Activated naive CD4-positive, alpha-beta T cell treated with anti-CD3 and anti-CD28 coated beads, Interleukin-2, amount 50 U/mL, for 72 hours (primary cell): ENCODE measurements around the gene SIGLECL1. TPM values are rescaled to one million over a fixed set of nuclear protein-coding genes. Genes with fewer than 3 reads are reported as not detected.

Experiments used
- ATAC-seq, 2 donors: fragments of 150-1000 bp; cut with Tn5 transposase; 2 replicates each; pipeline ENCODE4 v1.10.0; 2021; ENCODE audit warnings: mild to moderate bottlenecking in 2 of 2, moderate library complexity in 2 of 2
- DNase-seq, 2 donors: peaks; one replicate each; pipeline ENCODE4 v3.0.0; 2021 to 2022; ENCODE audit warnings: low spot score in 2 of 2
- H3K27ac Mint-ChIP-seq, 2 donors: one replicate each; pipeline ENCODE4 v1.8.0; 2022; ENCODE audit warnings: mild to moderate bottlenecking in 2 of 2, mixed read lengths in 2 of 2
- H3K36me3 Mint-ChIP-seq, 2 donors: one replicate each; pipeline ENCODE4 v1.8.0; 2022; ENCODE audit warnings: mixed read lengths in 2 of 2
- H3K9me3 Mint-ChIP-seq, 2 donors: one replicate each; pipeline ENCODE4 v1.8.0; 2022; ENCODE audit warnings: mixed read lengths in 2 of 2
- total RNA-seq, 2 donors: library from RNA; stranded (reverse); gene quantifications; one replicate each; pipeline ENCODE4 v1.2.3, GENCODE V29; 2022

SIGLECL1 gene
- total RNA-seq, 2 donors from 2014 or later: not detected

DNA sequence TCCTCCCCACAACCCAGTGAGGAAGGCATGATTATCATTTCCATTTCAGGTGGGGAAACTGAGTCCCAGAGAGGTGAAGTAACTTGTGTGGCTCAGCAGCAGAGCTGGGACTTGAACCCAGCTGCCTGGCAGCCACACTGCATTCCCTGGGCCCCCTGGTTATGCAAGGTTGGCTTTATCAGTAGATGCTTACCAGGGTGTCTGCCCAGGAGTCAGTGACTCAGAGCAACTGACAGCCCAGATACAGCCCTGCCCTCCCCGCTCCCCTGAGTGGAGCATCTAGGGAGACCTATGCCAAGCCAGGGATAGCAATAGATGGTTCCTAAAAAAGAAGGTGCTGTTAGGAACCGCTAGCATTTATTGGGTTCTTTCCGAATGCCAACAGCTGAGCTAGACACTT is 66.5 kb downstream of the SIGLECL1 start:
- no peaks in the 10 kb centered on the region for H3K36me3 Mint-ChIP-seq
- DNase-seq (no peak), ATAC-seq (no peak)
- peaks cover 5 to 8% of the 10 kb centered on the region in 2 donors for H3K9me3 Mint-ChIP-seq
- H3K27ac Mint-ChIP-seq: no peak overlapping the region

DNA sequence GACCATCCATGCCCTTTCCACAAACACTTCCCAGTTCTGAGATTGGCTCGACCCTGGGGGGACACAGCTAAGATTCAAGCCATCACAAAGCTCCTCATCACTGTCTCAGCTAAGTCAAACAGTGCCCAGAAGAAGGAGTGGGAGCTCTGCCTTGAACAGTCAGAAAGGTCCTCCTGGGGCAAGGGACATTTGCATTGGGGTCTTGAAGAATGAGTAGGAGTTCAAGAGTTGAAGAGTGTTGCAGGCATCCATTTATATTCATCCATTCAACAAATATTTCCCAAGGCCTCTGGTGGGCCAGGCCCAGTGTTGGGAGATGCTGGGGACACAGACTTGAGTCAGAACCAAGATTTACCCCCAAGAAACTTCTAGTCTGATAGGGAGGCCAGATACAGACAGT is 67.1 kb downstream of the SIGLECL1 start:
- Mint-ChIP-seq H3K36me3 (no peaks in the 10 kb centered on the region), H3K9me3 (peaks cover 5 to 8% of the 10 kb centered on the region in 2 donors), H3K27ac (no peak overlapping the region)
- no peak for ATAC-seq
- no peak for DNase-seq

Other genes starting within 250 kb of the SIGLECL1 start
- gene KLK8, start 249.5 kb upstream of the SIGLECL1 start, total RNA-seq: not detected
- not detected for gene KLK10, start 231.4 kb upstream of the SIGLECL1 start, total RNA-seq
- gene KLK11, start 224.5 kb upstream of the SIGLECL1 start, total RNA-seq: not detected
- gene KLK12, start 216.1 kb upstream of the SIGLECL1 start, total RNA-seq: not detected
- not detected for gene KLK13, start 186.0 kb upstream of the SIGLECL1 start, total RNA-seq
- under 1 TPM; 0.68 to 0.80 TPM for gene KLK14, start 168.2 kb upstream of the SIGLECL1 start, total RNA-seq
- gene CTU1, start 142.7 kb upstream of the SIGLECL1 start, total RNA-seq: 10 to 100 TPM in 1 of 2 donors, 1 to 10 TPM in 1; 9.8 to 11.2 TPM
- 1 to 10 TPM in 1 of 2 donors, under 1 TPM in 1; 0.87 to 1.1 TPM for gene SIGLEC9, start 126.2 kb upstream of the SIGLECL1 start, total RNA-seq
- under 1 TPM in 1 of 2 donors, not detected in 1; 0.34 TPM for gene SIGLEC7, start 108.8 kb upstream of the SIGLECL1 start, total RNA-seq
- gene CD33, start 26.0 kb upstream of the SIGLECL1 start, total RNA-seq: 1 to 10 TPM in 1 of 2 donors, under 1 TPM in 1; 0.91 to 2.9 TPM
- gene IGLON5, start 60.6 kb downstream of the SIGLECL1 start, total RNA-seq: under 1 TPM in 1 of 2 donors, not detected in 1; 0.16 TPM
- gene VSIG10L, start 91.1 kb downstream of the SIGLECL1 start, total RNA-seq: 1 to 10 TPM; 3.0 to 6.4 TPM
- 100 to 1,000 TPM; 147 to 153 TPM for gene ETFB, start 115.3 kb downstream of the SIGLECL1 start, total RNA-seq
- gene CLDND2, start 117.9 kb downstream of the SIGLECL1 start, total RNA-seq: 1 to 10 TPM; 1.8 to 4.7 TPM
- 10 to 100 TPM; 63.9 to 92.4 TPM for gene NKG7, start 121.6 kb downstream of the SIGLECL1 start, total RNA-seq
- gene LIM2, start 136.9 kb downstream of the SIGLECL1 start, total RNA-seq: 1 to 10 TPM in 1 of 2 donors, not detected in 1; 1.2 TPM
- not detected for gene C19orf84, start 139.5 kb downstream of the SIGLECL1 start, total RNA-seq
- under 1 TPM in 1 of 2 donors, not detected in 1; 0.32 TPM for gene SIGLEC10, start 166.6 kb downstream of the SIGLECL1 start, total RNA-seq
- gene SIGLEC8, start 207.4 kb downstream of the SIGLECL1 start, total RNA-seq: not detected
- not detected for gene CEACAM18, start 227.5 kb downstream of the SIGLECL1 start, total RNA-seq